Ishikawa (cell line): ENCODE measurements around the gene GRK3.

ENCODE experiments used
- CEBPB ChIP-seq: IDR thresholded peaks from 2 replicates; pipeline ENCODE4 v1.6.1; 2012
- CREB1 ChIP-seq: IDR thresholded peaks from 2 replicates; pipeline ENCODE4 v1.6.1; 2012; ENCODE audit warnings: low read depth
- EGR1 ChIP-seq: IDR thresholded peaks from 2 replicates; pipeline ENCODE4 v1.6.1; 2012
- EP300 ChIP-seq: IDR thresholded peaks from 2 replicates; pipeline ENCODE4 v1.6.1; 2012; ENCODE audit warnings: borderline replicate concordance
- FOXM1 ChIP-seq: IDR thresholded peaks from 2 replicates; pipeline ENCODE4 v1.6.1; 2012; ENCODE audit warnings: low read depth, borderline replicate concordance
- NFIC ChIP-seq: IDR thresholded peaks from 2 replicates; pipeline ENCODE4 v1.6.1; 2012
- RAD21 ChIP-seq: IDR thresholded peaks from 2 replicates; pipeline ENCODE4 v1.6.1; 2012; ENCODE audit warnings: low read depth
- TAF1 ChIP-seq: IDR thresholded peaks from 2 replicates; pipeline ENCODE4 v1.6.1; 2012; ENCODE audit warnings: low read depth, mild to moderate bottlenecking
- TCF12 ChIP-seq: IDR thresholded peaks from 2 replicates; pipeline ENCODE4 v1.6.1; 2012; ENCODE audit warnings: low read depth
- TEAD4 ChIP-seq: IDR thresholded peaks from 2 replicates; pipeline ENCODE4 v1.6.1; 2012
- YY1 ChIP-seq: IDR thresholded peaks from 2 replicates; pipeline ENCODE4 v1.6.1; 2012; ENCODE audit warnings: low read depth
- ZBTB7A ChIP-seq: IDR thresholded peaks from 2 replicates; pipeline ENCODE4 v1.6.1; 2012; ENCODE audit warnings: low read depth
- TF ChIP-seq, protein P1 (sequence below): IDR thresholded peaks from 2 replicates; pipeline ENCODE4 v1.6.1; 2012
- TF ChIP-seq, protein P2 (sequence below): IDR thresholded peaks from 2 replicates; pipeline ENCODE4 v1.6.1; 2012; ENCODE audit warnings: low read depth, mild to moderate bottlenecking
- TF ChIP-seq, protein P3 (sequence below): IDR thresholded peaks from 2 replicates; pipeline ENCODE4 v1.6.1; 2012

The GRK3 gene

DNA sequence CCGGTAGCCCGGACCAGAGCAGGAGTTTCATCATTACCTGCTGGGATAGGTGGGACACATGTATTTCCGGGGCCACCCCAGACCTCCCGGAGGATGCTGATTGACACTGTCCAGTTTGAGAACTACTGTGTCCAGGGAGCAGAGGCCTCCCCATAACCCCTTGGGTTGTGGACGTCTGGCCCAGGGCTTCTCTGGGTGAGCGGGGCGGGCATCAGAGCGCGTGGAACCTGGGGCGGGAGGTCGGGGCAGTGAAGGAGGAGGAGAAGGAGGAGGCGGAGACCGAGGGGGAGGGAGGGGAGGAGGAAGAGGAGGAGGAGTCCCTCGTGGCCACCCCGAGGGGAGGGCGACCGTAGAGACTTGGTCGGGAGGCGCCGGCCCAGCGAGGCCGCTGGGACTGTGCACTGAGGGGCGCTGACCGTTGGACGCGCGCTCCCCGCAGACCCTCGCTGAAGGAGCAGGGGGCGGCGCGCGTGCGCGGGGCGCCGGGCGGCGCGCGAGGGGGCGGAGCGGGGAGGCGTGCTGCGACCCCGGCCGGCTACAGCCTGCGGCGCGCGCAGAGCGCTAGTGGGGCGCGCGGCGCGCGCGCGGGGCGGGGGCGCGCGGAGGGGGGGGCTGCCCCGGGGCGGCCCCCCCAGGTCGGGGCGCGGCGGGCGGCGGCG lies at the start of gene GRK3:
Gene GRK3 (plus strand): TSS at position 356 of the 659 bp plus-strand sequence. CDS start 366 bp downstream, outside the sequence.
- TF ChIP-seq FOXM1: no peak
- TF ChIP-seq, protein P1, sequence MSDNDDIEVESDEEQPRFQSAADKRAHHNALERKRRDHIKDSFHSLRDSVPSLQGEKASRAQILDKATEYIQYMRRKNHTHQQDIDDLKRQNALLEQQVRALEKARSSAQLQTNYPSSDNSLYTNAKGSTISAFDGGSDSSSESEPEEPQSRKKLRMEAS: peak; percentile 17; the same call in 1 of the 2 replicates

DNA sequence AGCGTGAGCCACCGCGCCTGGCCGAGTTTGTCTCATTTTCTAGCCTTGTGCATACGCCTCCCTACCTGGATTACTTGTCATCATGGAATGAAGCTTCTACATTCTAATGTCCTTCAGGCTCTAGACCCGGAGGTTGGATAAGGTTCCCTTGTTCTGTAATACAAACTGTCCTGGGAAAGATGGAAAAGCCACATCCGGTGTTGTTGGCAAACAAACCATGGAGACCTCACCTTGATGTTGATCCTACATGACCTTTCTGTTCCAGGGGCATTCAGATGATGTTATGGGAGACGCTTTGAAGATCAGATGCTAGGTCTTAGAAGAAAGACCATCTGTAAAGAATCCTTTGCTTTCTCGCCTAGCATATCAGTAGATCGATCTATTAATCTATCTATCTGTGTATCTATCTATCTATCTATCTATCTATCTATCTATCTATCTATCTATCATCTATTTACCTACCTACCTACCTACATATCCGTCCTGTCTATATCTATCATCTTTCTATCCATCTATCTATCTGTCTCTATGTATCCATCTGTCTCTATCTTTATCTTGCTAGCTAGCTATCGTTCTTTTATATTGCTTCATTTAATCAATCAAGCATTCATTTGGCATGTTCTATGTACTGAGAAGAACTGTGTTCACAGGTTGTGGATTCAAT lies 46.3 kb upstream of the GRK3 start:
- TF ChIP-seq RAD21: no peak
- TF ChIP-seq, protein P2, sequence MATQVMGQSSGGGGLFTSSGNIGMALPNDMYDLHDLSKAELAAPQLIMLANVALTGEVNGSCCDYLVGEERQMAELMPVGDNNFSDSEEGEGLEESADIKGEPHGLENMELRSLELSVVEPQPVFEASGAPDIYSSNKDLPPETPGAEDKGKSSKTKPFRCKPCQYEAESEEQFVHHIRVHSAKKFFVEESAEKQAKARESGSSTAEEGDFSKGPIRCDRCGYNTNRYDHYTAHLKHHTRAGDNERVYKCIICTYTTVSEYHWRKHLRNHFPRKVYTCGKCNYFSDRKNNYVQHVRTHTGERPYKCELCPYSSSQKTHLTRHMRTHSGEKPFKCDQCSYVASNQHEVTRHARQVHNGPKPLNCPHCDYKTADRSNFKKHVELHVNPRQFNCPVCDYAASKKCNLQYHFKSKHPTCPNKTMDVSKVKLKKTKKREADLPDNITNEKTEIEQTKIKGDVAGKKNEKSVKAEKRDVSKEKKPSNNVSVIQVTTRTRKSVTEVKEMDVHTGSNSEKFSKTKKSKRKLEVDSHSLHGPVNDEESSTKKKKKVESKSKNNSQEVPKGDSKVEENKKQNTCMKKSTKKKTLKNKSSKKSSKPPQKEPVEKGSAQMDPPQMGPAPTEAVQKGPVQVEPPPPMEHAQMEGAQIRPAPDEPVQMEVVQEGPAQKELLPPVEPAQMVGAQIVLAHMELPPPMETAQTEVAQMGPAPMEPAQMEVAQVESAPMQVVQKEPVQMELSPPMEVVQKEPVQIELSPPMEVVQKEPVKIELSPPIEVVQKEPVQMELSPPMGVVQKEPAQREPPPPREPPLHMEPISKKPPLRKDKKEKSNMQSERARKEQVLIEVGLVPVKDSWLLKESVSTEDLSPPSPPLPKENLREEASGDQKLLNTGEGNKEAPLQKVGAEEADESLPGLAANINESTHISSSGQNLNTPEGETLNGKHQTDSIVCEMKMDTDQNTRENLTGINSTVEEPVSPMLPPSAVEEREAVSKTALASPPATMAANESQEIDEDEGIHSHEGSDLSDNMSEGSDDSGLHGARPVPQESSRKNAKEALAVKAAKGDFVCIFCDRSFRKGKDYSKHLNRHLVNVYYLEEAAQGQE: no peak
- no peak for TF ChIP-seq NFIC
- no peak for TF ChIP-seq TAF1
- TF ChIP-seq, protein P1: no peak
- no peak for TF ChIP-seq TEAD4
- no peak for TF ChIP-seq EGR1
- TF ChIP-seq CEBPB: no peak
- TF ChIP-seq YY1: no peak

DNA sequence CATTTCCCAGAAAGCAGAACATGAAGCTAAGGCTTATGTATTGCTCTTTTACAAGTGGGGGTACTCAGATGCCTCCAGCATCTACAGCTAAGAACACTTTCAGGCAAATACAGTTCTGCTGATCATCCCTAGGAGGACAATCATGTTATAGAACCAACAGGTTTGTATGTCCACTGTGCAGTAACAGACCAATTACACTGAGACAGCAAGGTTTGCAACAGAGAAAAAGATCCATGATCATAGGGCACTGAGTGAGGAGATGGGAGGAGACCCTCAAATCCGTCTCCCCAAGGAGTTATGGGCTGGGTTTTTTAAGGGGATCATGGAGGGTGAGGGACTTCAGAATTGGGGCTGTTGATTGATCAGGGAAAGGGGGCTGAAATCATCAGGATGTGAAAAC lies 39.1 kb upstream of the GRK3 start:
- TF ChIP-seq, protein P3, sequence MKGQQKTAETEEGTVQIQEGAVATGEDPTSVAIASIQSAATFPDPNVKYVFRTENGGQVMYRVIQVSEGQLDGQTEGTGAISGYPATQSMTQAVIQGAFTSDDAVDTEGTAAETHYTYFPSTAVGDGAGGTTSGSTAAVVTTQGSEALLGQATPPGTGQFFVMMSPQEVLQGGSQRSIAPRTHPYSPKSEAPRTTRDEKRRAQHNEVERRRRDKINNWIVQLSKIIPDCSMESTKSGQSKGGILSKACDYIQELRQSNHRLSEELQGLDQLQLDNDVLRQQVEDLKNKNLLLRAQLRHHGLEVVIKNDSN: no peak
- TF ChIP-seq EP300 (no peak), EGR1 (no peak), ZBTB7A (no peak), CREB1 (no peak)
- TF ChIP-seq, protein P2: no peak

DNA sequence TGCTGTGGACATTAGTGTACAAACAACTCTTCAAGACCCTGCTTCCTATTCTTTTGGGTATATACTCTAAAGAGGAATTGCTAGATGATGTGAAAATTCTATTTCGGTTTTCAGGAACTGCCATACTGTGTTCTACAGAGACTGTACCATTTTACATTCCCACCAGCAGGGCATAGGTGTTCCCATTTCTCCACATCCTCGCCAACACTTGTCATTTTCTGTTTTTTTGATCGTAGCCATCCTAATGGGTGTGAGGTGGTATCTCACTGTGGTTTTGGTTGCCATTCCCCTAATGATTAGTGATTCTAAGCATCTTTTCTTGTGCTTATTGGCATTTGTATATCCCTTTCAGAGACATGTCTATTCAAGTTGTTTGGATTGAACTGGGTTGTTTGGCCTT lies 29.8 kb upstream of the GRK3 start:
- TF ChIP-seq NFIC (no peak), ZBTB7A (no peak), FOXM1 (no peak)
- TF ChIP-seq, protein P1: no peak

DNA sequence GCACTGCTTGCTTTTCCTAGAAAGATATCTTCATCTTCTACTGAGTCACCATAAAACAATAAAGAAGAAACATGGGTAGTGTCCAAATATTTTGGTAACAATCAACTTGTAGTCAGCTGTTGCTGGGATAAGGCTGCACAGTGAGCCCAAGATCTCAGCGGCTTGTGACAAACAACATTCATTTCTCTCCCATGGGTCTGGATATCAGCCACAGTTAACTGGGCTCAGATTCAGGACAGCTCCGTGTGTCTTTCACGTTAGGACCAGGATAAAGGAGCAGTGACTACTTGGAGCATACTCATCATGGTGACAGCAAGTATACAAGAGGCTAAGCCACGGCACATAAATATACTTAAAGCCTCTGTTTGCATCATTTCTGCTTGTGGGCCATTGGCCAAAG lies 27.9 kb upstream of the GRK3 start:
- no peak for TF ChIP-seq TCF12
- TF ChIP-seq, protein P2: no peak
- TF ChIP-seq ZBTB7A: no peak
- TF ChIP-seq, protein P1: no peak
- no peak for TF ChIP-seq RAD21
- no peak for TF ChIP-seq NFIC
- TF ChIP-seq, protein P3: no peak
- TF ChIP-seq EGR1: no peak
- no peak for TF ChIP-seq EP300
- TF ChIP-seq TEAD4: no peak
- TF ChIP-seq CREB1: no peak
- TF ChIP-seq CEBPB: no peak
- TF ChIP-seq FOXM1: no peak
